ENCODE data around the gene HIPK3.

DNA sequence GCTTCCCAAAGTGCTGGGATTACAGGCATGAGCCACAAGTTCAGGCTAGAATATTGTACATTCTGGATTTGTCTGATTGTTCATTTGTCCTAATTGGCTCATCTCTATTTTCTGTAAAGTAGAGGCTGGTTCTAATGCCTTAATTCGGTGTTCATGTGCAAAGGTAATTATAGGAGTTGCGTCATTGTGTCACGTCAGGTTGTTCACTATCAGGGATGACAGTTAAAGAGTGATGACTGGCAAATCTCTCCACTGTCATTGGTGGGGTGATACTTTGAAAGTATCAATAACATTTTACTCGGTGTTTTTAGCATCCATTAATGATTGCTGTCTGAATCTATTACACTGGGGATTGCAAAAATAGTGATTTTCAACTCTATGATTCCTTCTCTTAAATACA lies 103.5 kb downstream of the HIPK3 start:
- TF ChIP-seq, protein P1, sequence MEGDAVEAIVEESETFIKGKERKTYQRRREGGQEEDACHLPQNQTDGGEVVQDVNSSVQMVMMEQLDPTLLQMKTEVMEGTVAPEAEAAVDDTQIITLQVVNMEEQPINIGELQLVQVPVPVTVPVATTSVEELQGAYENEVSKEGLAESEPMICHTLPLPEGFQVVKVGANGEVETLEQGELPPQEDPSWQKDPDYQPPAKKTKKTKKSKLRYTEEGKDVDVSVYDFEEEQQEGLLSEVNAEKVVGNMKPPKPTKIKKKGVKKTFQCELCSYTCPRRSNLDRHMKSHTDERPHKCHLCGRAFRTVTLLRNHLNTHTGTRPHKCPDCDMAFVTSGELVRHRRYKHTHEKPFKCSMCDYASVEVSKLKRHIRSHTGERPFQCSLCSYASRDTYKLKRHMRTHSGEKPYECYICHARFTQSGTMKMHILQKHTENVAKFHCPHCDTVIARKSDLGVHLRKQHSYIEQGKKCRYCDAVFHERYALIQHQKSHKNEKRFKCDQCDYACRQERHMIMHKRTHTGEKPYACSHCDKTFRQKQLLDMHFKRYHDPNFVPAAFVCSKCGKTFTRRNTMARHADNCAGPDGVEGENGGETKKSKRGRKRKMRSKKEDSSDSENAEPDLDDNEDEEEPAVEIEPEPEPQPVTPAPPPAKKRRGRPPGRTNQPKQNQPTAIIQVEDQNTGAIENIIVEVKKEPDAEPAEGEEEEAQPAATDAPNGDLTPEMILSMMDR (IDR thresholded peaks at IDR 0.05) = no peak
- TF ChIP-seq POLR2A (IDR thresholded peaks at IDR 0.05) = no peak
- TF ChIP-seq EP300 (IDR thresholded peaks at IDR 0.05) = no peak
- no peak for TF ChIP-seq POLR2AphosphoS5 (IDR thresholded peaks at IDR 0.05)

Measured in gastroesophageal sphincter (tissue), 3 donors.